Activated B cell treated with CpG ODN at 0.5 μM for 24 hours (primary cell): Measurements from ENCODE around the gene MMP14. TPM values are rescaled to one million over a fixed set of nuclear protein-coding genes. Genes with fewer than 3 reads are reported as not detected.

Source experiments
- ATAC-seq: fragments of 200-7000 bp; cut with Tn5 transposase; one replicate; pipeline ENCODE4 v1.10.0; 2021; ENCODE audit warnings: low read depth, mild to moderate bottlenecking, moderate library complexity
- CTCF ChIA-PET: fragments of 350-600 bp; sonication (Branson Sonifier 250); formaldehyde crosslinking; loops from one replicate; lab custom pipeline; 2021; ENCODE audit warnings: antibody characterized with exemption; lab: Charles Lee
- POLR2A ChIA-PET: fragments of 350-600 bp; sonication (Branson Sonifier 250); formaldehyde crosslinking; loops from one replicate; lab custom pipeline; 2021; ENCODE audit warnings: antibody characterized with exemption; lab: Charles Lee
- DNase-seq: peaks from one replicate; pipeline ENCODE4 v3.0.0; 2022
- H3K27ac Mint-ChIP-seq: one replicate; pipeline ENCODE4 v1.8.0; 2020; ENCODE audit warnings: mixed read lengths
- H3K27me3 Mint-ChIP-seq: one replicate; pipeline ENCODE4 v1.8.0; 2021; ENCODE audit warnings: mixed read lengths
- H3K36me3 Mint-ChIP-seq: one replicate; pipeline ENCODE4 v1.8.0; 2021; ENCODE audit warnings: low read depth, mixed read lengths
- H3K4me1 Mint-ChIP-seq: one replicate; pipeline ENCODE4 v1.8.0; 2021; ENCODE audit warnings: mixed read lengths
- H3K4me3 Mint-ChIP-seq: one replicate; pipeline ENCODE4 v1.8.0; 2020; ENCODE audit warnings: mild to moderate bottlenecking, mixed read lengths
- H3K9me3 Mint-ChIP-seq: one replicate; pipeline ENCODE4 v1.8.0; 2020; ENCODE audit warnings: mixed read lengths
- CTCF ChIP-seq: fragments of 200-600 bp; IDR thresholded peaks from one replicate; pipeline ENCODE4 v1.8.0; 2022; ENCODE audit warnings: antibody characterized with exemption, mild to moderate bottlenecking
- intact Hi-C: fragments of 100-400 bp; cut with micrococcal nuclease; formaldehyde crosslinking; loops from one replicate; pipeline ENCODE4 v1.15.1; 2024
- total RNA-seq: library from RNA; stranded (reverse); gene quantifications from 2 replicates; pipeline ENCODE4 v1.2.3, GENCODE V29; 2022

Gene MMP14
- total RNA-seq, 1 donor from 2014 or later, result 4.1 TPM

- intact Hi-C loops, result no loop called here
- ChIA-PET POLR2A (interaction anchor here (0.6 to 9.4 kb wide), 6 partner anchors 9 to 116 kb away, joined by 3 to 140 read pairs (median 4); partner anchors contain the start of genes LRP10 and RBM23), CTCF (interaction anchor here (1.0 to 6.1 kb wide), 4 partner anchors 10 to 178 kb away, joined by 3 to 49 read pairs (median 6); partner anchors contain the start of gene LRP10)
- Mint-ChIP-seq H3K27ac (peak overlapping the region; percentile 41), H3K4me3 (peak overlapping the region; percentile 4), H3K27me3 (no peaks in the 10 kb centered on the region), H3K36me3 (peaks cover 32% of the 10 kb centered on the region), H3K4me1 (peaks cover 48% of the 10 kb centered on the region), H3K9me3 (no peaks in the 10 kb centered on the region)
- DNase-seq (no peak), ATAC-seq (no peak)
- no peak for TF ChIP-seq CTCF
Observed at GRCh38 chr14:22890416-22890815, 54.0 kb downstream of the MMP14 start.

- Mint-ChIP-seq H3K4me3 (no peak overlapping the region), H3K9me3 (no peaks in the 10 kb centered on the region), H3K36me3 (peaks cover 32% of the 10 kb centered on the region), H3K27me3 (no peaks in the 10 kb centered on the region), H3K4me1 (peaks cover 32% of the 10 kb centered on the region), H3K27ac (no peak overlapping the region)
- ATAC-seq (no peak), DNase-seq (no peak)
- POLR2A ChIA-PET, result no interaction called here
- CTCF ChIA-PET, result interaction anchor here (2.0 kb wide), 1 partner anchor 322 kb away, joined by 5 read pairs; no protein-coding TSS in a partner anchor
- TF ChIP-seq CTCF, result no peak
- intact Hi-C loops, result no loop called here
Observed at GRCh38 chr14:22892488-22892887, 56.1 kb downstream of the MMP14 start.

- H3K4me1 Mint-ChIP-seq, result peaks cover 20% of the 10 kb centered on the region
- H3K9me3 Mint-ChIP-seq, result no peaks in the 10 kb centered on the region
- H3K27ac Mint-ChIP-seq, result no peak overlapping the region
- ATAC-seq (no peak), DNase-seq (no peak)
- no peak for TF ChIP-seq CTCF
- intact Hi-C loops, result no loop called here
- POLR2A ChIA-PET, result interaction anchor here (0.6 to 0.7 kb wide), 3 partner anchors 15 to 280 kb away, joined by 3 to 6 read pairs (median 3); no protein-coding TSS in a partner anchor
- no peak overlapping the region for H3K4me3 Mint-ChIP-seq
- no peaks in the 10 kb centered on the region for H3K27me3 Mint-ChIP-seq
- CTCF ChIA-PET, result interaction anchor here (1.7 to 2.0 kb wide), 2 partner anchors 22 to 324 kb away, joined by 4 to 5 read pairs; partner anchors contain the start of gene LRP10
- H3K36me3 Mint-ChIP-seq, result peaks cover 38% of the 10 kb centered on the region
Observed at GRCh38 chr14:22893706-22894105, 57.3 kb downstream of the MMP14 start.

GRCh38 chr14:22895402-22895801, 59.0 kb downstream of the MMP14 start:
- H3K4me3 Mint-ChIP-seq, result no peak overlapping the region
- H3K27ac Mint-ChIP-seq, result no peak overlapping the region
- peaks cover 36% of the 10 kb centered on the region for H3K36me3 Mint-ChIP-seq
- POLR2A ChIA-PET, result interaction anchor here (0.7 to 2.0 kb wide), 6 partner anchors 9 to 24 kb away, joined by 3 to 11 read pairs (median 4); partner anchors contain the start of genes LRP10, RBM23 and REM2
- CTCF ChIA-PET, result interaction anchor here (1.0 to 2.5 kb wide), 4 partner anchors 23 to 325 kb away, joined by 3 to 16 read pairs (median 8); no protein-coding TSS in a partner anchor
- no peak for TF ChIP-seq CTCF
- ATAC-seq, result no peak
- peaks cover 8% of the 10 kb centered on the region for H3K4me1 Mint-ChIP-seq
- no peaks in the 10 kb centered on the region for H3K9me3 Mint-ChIP-seq
- DNase-seq, result no peak
- intact Hi-C loops, result no loop called here
- H3K27me3 Mint-ChIP-seq, result no peaks in the 10 kb centered on the region

GRCh38 chr14:22896356-22896755, 60.0 kb downstream of the MMP14 start:
- intact Hi-C loops, result no loop called here
- POLR2A ChIA-PET, result interaction anchor here (1.2 to 2.0 kb wide), 6 partner anchors 8 to 25 kb away, joined by 3 to 11 read pairs (median 4); partner anchors contain the start of genes LRP10, RBM23 and REM2
- H3K9me3 Mint-ChIP-seq, result no peaks in the 10 kb centered on the region
- H3K27me3 Mint-ChIP-seq, result no peaks in the 10 kb centered on the region
- DNase-seq, result no peak
- H3K4me1 Mint-ChIP-seq, result peaks cover 7% of the 10 kb centered on the region
- H3K36me3 Mint-ChIP-seq, result peaks cover 43% of the 10 kb centered on the region
- no peak for TF ChIP-seq CTCF
- no peak overlapping the region for H3K4me3 Mint-ChIP-seq
- CTCF ChIA-PET, result interaction anchor here (0.9 to 2.5 kb wide), 7 partner anchors 11 to 326 kb away, joined by 3 to 16 read pairs (median 3); no protein-coding TSS in a partner anchor
- ATAC-seq, result no peak
- H3K27ac Mint-ChIP-seq, result peak overlapping the region; percentile 61
